BE2C (cell line): ENCODE measurements around the gene TMEM242.
"Not testable (repeated sequence)": the region's sequence is repeated elsewhere in the genome, so short reads cannot be mapped to it uniquely, and the experiment has no call there.

Source experiments
- DNase-seq: peaks from one replicate; pipeline ENCODE4 v3.0.0-alpha.2; 2020
- H3K27me3 ChIP-seq: fragments of 250-450 bp; sonication (Bioruptor Pico); 2 replicates; pipeline ENCODE4 v1.5.1; 2020; ENCODE audit warnings: mild to moderate bottlenecking
- H3K36me3 ChIP-seq: fragments of 250-450 bp; sonication (Bioruptor Pico); 2 replicates; pipeline ENCODE4 v1.5.1; 2020; ENCODE audit warnings: mild to moderate bottlenecking
- H3K4me1 ChIP-seq: fragments of 250-450 bp; sonication (Bioruptor Pico); 2 replicates; pipeline ENCODE4 v1.5.1; 2020
- H3K4me3 ChIP-seq: 2 replicates; pipeline ENCODE4 v1.5.1; 2011; ENCODE audit warnings: low read depth, low read length
- H3K9me3 ChIP-seq: fragments of 250-450 bp; sonication (Bioruptor Pico); 2 replicates; pipeline ENCODE4 v1.5.1; 2020
- TF ChIP-seq, protein P1 (sequence below): IDR thresholded peaks from 2 replicates; pipeline ENCODE4 v1.5.1; 2012; ENCODE audit warnings: mild to moderate bottlenecking, low read depth, low read length

Gene TMEM242

GRCh38 chr6:157337751-157338150, 14.4 kb upstream of the TMEM242 start:
- H3K36me3 ChIP-seq = no peaks in the 10 kb centered on the region
- H3K4me3 ChIP-seq = no peak overlapping the region
- TF ChIP-seq, protein P1, sequence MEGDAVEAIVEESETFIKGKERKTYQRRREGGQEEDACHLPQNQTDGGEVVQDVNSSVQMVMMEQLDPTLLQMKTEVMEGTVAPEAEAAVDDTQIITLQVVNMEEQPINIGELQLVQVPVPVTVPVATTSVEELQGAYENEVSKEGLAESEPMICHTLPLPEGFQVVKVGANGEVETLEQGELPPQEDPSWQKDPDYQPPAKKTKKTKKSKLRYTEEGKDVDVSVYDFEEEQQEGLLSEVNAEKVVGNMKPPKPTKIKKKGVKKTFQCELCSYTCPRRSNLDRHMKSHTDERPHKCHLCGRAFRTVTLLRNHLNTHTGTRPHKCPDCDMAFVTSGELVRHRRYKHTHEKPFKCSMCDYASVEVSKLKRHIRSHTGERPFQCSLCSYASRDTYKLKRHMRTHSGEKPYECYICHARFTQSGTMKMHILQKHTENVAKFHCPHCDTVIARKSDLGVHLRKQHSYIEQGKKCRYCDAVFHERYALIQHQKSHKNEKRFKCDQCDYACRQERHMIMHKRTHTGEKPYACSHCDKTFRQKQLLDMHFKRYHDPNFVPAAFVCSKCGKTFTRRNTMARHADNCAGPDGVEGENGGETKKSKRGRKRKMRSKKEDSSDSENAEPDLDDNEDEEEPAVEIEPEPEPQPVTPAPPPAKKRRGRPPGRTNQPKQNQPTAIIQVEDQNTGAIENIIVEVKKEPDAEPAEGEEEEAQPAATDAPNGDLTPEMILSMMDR = no peak
- no peaks in the 10 kb centered on the region for H3K9me3 ChIP-seq
- no peaks in the 10 kb centered on the region for H3K4me1 ChIP-seq
- no peaks in the 10 kb centered on the region for H3K27me3 ChIP-seq
- no peak for DNase-seq

GRCh38 chr6:157337276-157337675, 14.0 kb upstream of the TMEM242 start:
- not testable (repeated sequence) for DNase-seq

DNA sequence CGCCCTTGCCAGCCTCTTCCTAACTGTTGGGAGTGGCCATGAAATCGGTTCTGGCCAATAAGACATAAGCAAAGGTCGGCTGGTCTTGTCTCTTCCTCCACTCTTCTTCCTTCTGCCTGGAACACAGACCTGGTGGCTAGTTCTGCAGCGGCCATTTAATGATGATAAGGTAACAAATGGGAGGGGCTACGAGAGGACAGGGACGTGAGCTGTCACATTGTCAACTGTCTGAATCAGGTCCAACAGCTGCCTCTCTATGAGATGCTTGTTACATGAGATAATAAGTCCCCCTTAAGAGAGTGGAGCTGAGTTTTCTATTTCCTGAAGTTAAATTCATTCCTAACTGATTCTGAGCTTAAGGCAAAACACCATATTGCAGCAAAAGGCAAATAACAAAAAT, 12.5 kb upstream of the TMEM242 start:
- H3K4me1 ChIP-seq = no peaks in the 10 kb centered on the region
- no peak overlapping the region for H3K4me3 ChIP-seq
- H3K36me3 ChIP-seq = no peaks in the 10 kb centered on the region
- no peak for DNase-seq
- H3K27me3 ChIP-seq = no peaks in the 10 kb centered on the region
- H3K9me3 ChIP-seq = no peaks in the 10 kb centered on the region
- TF ChIP-seq, protein P1 = no peak

More at GRCh38 chr6:157337276-157337675, 14.0 kb upstream of the TMEM242 start:
- not testable (repeated sequence) for H3K36me3 ChIP-seq, H3K9me3 ChIP-seq, H3K4me1 ChIP-seq, H3K4me3 ChIP-seq, H3K27me3 ChIP-seq

- Histone ChIP-seq H3K4me3 (no peak overlapping the region), H3K27me3 (no peaks in the 10 kb centered on the region), H3K9me3 (no peaks in the 10 kb centered on the region), H3K4me1 (no peaks in the 10 kb centered on the region), H3K36me3 (no peaks in the 10 kb centered on the region)
- no peak for DNase-seq
- TF ChIP-seq, protein P1 = no peak
These were observed 10.6 kb upstream of the TMEM242 start for GRCh38 chr6:157333956-157334355.

DNA sequence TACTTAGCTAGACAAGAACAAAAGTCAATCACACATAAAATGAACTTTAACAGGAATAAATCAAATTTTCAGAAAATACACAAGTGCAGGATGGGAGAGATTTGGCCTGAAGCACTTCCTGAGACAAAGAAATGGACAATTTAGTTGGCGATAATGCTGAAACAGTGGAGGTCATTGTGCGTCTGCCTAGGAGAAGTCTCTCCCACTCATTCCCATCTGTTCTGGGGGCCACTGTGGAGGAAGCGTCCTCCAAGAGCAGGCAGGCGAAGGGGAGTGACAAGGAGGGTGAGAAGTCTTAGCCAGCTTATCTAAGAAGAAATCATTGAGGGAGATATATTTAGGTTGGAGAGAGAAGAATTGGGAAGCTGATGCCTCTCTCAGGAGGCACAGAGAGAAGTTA, 10.2 kb upstream of the TMEM242 start:
- Histone ChIP-seq H3K9me3 (no peaks in the 10 kb centered on the region), H3K27me3 (no peaks in the 10 kb centered on the region), H3K4me3 (no peak overlapping the region), H3K4me1 (no peaks in the 10 kb centered on the region), H3K36me3 (no peaks in the 10 kb centered on the region)
- TF ChIP-seq, protein P1 = no peak
- DNase-seq = no peak

DNA sequence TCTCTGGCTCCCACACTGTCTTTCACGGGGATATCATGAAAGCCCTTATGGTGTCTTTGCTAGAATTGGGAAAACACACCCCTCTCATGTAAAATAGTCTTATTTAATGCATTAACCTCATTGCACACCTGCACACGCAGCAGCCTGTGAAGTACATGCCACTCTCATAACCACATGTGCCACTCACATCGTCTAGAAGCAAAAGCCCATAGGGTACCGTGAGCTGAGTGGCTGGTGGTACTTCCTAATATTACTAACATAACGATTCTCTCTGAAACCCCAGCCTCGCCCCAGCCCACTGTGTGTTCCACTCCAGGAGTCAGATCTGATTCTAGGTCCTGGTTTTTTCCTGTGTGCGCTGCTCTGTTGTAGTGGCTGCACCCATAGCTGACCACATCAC, 9.5 kb upstream of the TMEM242 start:
- H3K4me1 ChIP-seq = no peaks in the 10 kb centered on the region
- no peaks in the 10 kb centered on the region for H3K9me3 ChIP-seq
- no peaks in the 10 kb centered on the region for H3K36me3 ChIP-seq
- no peaks in the 10 kb centered on the region for H3K27me3 ChIP-seq
- no peak overlapping the region for H3K4me3 ChIP-seq
- TF ChIP-seq, protein P1 = no peak
- DNase-seq = no peak

- Histone ChIP-seq H3K9me3 (no peaks in the 10 kb centered on the region), H3K4me1 (no peaks in the 10 kb centered on the region), H3K36me3 (no peaks in the 10 kb centered on the region), H3K27me3 (no peaks in the 10 kb centered on the region), H3K4me3 (no peak overlapping the region)
- DNase-seq = no peak
- TF ChIP-seq, protein P1 = no peak
These were observed 7.5 kb upstream of the TMEM242 start for GRCh38 chr6:157330831-157331230.
